Measurements from ENCODE around the gene SNAPC2. TPM values are rescaled to one million over a fixed set of nuclear protein-coding genes. Genes with fewer than 3 reads are reported as not detected.

SNAPC2 gene
- total RNA-seq, 1 donor from 2014 or later = 14.4 TPM

DNA sequence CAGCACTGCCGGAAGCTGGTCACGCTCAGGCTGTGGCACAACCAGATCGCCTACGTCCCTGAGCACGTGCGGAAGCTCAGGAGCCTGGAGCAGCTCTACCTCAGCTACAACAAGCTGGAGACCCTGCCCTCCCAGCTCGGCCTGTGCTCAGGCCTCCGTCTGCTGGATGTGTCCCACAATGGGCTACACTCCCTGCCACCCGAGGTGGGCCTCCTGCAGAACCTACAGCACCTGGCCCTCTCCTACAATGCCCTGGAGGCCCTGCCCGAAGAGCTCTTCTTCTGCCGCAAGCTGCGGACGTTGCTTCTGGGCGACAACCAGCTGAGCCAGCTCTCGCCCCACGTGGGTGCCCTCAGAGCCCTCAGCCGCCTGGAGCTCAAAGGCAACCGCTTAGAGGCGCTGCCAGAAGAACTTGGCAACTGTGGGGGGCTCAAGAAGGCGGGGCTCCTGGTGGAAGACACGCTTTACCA lies 19.7 kb upstream of the SNAPC2 start:
- Mint-ChIP-seq H3K4me3 (no peak overlapping the region), H3K9me3 (no peaks in the 10 kb centered on the region)

GRCh38 chr19:7900931-7901330 lies 19.2 kb upstream of the SNAPC2 start:
- Mint-ChIP-seq H3K4me1 (peaks cover 29% of the 10 kb centered on the region), H3K27me3 (peaks cover 2% of the 10 kb centered on the region), H3K9me3 (no peaks in the 10 kb centered on the region), H3K36me3 (ENCODE audit: low read depth) (peaks cover 16% of the 10 kb centered on the region), H3K27ac (no peak overlapping the region), H3K4me3 (no peak overlapping the region)
- TF ChIP-seq, protein P1, sequence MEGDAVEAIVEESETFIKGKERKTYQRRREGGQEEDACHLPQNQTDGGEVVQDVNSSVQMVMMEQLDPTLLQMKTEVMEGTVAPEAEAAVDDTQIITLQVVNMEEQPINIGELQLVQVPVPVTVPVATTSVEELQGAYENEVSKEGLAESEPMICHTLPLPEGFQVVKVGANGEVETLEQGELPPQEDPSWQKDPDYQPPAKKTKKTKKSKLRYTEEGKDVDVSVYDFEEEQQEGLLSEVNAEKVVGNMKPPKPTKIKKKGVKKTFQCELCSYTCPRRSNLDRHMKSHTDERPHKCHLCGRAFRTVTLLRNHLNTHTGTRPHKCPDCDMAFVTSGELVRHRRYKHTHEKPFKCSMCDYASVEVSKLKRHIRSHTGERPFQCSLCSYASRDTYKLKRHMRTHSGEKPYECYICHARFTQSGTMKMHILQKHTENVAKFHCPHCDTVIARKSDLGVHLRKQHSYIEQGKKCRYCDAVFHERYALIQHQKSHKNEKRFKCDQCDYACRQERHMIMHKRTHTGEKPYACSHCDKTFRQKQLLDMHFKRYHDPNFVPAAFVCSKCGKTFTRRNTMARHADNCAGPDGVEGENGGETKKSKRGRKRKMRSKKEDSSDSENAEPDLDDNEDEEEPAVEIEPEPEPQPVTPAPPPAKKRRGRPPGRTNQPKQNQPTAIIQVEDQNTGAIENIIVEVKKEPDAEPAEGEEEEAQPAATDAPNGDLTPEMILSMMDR (IDR thresholded peaks at IDR 0.05) = no peak
- CTCF ChIA-PET = interaction anchor here (0.6 to 1.9 kb wide), 4 partner anchors 32 to 1180 kb away, joined by 3 to 5 read pairs (median 4); no protein-coding TSS in a partner anchor
- POLR2A ChIA-PET = interaction anchor here (0.6 to 1.2 kb wide), 5 partner anchors 21 to 547 kb away, joined by 3 to 8 read pairs (median 4); no protein-coding TSS in a partner anchor
- DNase-seq (no peak), ATAC-seq (ENCODE audit: low read depth) (no peak)
- intact Hi-C loops (cut with micrococcal nuclease) = no loop called here

More for the DNA sequence above, 19.7 kb upstream of the SNAPC2 start:
- Mint-ChIP-seq H3K27me3 (peaks cover 6% of the 10 kb centered on the region), H3K36me3 (ENCODE audit: low read depth) (peaks cover 11% of the 10 kb centered on the region), H3K4me1 (peaks cover 24% of the 10 kb centered on the region), H3K27ac (no peak overlapping the region)
- intact Hi-C loops (cut with micrococcal nuclease) = no loop called here
- ATAC-seq (ENCODE audit: low read depth) (no peak), DNase-seq (no peak)
- TF ChIP-seq, protein P1 (IDR thresholded peaks at IDR 0.05) = no peak
- POLR2A ChIA-PET = interaction anchor here (0.6 to 1.2 kb wide), 3 partner anchors 22 to 546 kb away, joined by 3 to 4 read pairs (median 4); no protein-coding TSS in a partner anchor
- CTCF ChIA-PET = interaction anchor here (0.9 to 1.9 kb wide), 3 partner anchors 32 to 332 kb away, joined by 3 to 5 read pairs (median 4); partner anchors contain the start of gene TIMM44

DNA sequence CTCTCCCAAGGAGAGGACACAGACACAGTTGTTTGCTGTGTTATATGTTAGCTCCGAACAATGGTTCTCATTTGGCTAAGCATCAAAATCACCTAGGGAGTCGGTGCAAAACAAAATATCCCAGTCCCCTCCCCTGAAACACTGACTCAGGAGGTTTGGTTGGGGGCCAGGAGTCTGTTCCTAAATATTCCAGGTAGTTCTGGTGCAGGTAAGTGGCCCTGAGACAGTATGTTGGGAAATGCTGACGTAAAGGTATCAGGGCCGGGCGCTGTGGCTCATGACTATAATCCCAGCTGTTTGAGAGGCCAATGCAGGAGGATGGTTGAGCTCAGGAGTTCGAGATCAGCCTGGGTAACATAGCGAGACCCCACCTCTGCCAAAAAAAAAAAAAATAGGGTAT lies 18.8 kb upstream of the SNAPC2 start:
- H3K27me3 Mint-ChIP-seq = peaks cover 2% of the 10 kb centered on the region
- ATAC-seq (ENCODE audit: low read depth) (no peak), DNase-seq (no peak)
- H3K9me3 Mint-ChIP-seq = no peaks in the 10 kb centered on the region
- no peak overlapping the region for H3K27ac Mint-ChIP-seq
- H3K36me3 Mint-ChIP-seq (ENCODE audit: low read depth) = peaks cover 20% of the 10 kb centered on the region
- H3K4me1 Mint-ChIP-seq = peaks cover 31% of the 10 kb centered on the region
- intact Hi-C loops (cut with micrococcal nuclease) = no loop called here
- TF ChIP-seq, protein P1 (IDR thresholded peaks at IDR 0.05) = no peak
- ChIA-PET POLR2A (interaction anchor here (0.6 to 1.0 kb wide), 4 partner anchors 21 to 235 kb away, joined by 3 to 8 read pairs (median 3); no protein-coding TSS in a partner anchor), CTCF (interaction anchor here (0.6 to 1.4 kb wide), 3 partner anchors 33 to 1180 kb away, joined by 3 to 5 read pairs (median 3); no protein-coding TSS in a partner anchor)
- H3K4me3 Mint-ChIP-seq = no peak overlapping the region

GRCh38 chr19:7902796-7903243 lies 17.3 kb upstream of the SNAPC2 start:
- peaks cover 24% of the 10 kb centered on the region for H3K36me3 Mint-ChIP-seq (ENCODE audit: low read depth)
- DNase-seq = no peak
- TF ChIP-seq, protein P1 (IDR thresholded peaks at IDR 0.05) = no peak
- intact Hi-C loops (cut with micrococcal nuclease) = loop anchor here (1.0 kb wide), 7 partner anchors 17 to 306 kb away; partner anchors contain the start of genes CERS4, FCER2, SNAPC2 and TIMM44
- H3K9me3 Mint-ChIP-seq = no peaks in the 10 kb centered on the region
- ChIA-PET POLR2A (interaction anchor here (0.6 to 1.6 kb wide), 10 partner anchors 14 to 1040 kb away, joined by 3 to 30 read pairs (median 5); partner anchors contain the start of genes SNAPC2, TIMM44 and TRAPPC5), CTCF (interaction anchor here (0.9 to 1.6 kb wide), 3 partner anchors 45 to 253 kb away, joined by 3 to 7 read pairs (median 3); no protein-coding TSS in a partner anchor)
- peaks cover 33% of the 10 kb centered on the region for H3K4me1 Mint-ChIP-seq
- H3K27me3 Mint-ChIP-seq = no peaks in the 10 kb centered on the region
- no peak for ATAC-seq (ENCODE audit: low read depth)
- H3K27ac Mint-ChIP-seq = peak overlapping the region; percentile 91
- peak overlapping the region; percentile 89 for H3K4me3 Mint-ChIP-seq
